ENCODE data around the gene LPO. TPM values are rescaled to one million over a fixed set of nuclear protein-coding genes. Genes with fewer than 3 reads are reported as not detected.

Gene LPO
- total RNA-seq, 2 experiments from 2014 or later, result not detected

DNA sequence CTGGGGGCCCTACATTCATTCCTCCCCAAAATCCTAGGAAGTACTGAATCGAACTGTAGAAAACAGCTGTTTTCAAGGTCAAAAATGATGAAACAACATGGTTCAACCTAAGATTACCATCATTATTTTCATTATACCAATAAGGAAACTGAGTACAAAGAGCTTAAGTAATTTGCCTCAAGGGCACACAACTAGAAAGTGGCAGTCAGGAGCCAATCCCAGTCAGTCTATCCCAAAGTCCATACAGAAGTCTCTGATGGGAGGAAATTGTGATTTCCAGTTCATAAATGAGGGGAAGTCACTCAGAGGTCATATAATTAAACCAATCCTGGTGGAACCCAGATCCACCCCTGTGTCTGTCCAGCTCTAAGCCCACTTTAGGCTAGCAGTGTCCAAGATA, 8.4 kb downstream of the LPO start:
- Mint-ChIP-seq H3K4me3 (no peak overlapping the region), H3K27ac (no peak overlapping the region), H3K36me3 (ENCODE audit: low read depth) (no peaks in the 10 kb centered on the region), H3K27me3 (ENCODE audit: low read depth) (peaks cover 36% of the 10 kb centered on the region), H3K9me3 (ENCODE audit: insufficient read depth) (no peaks in the 10 kb centered on the region), H3K4me1 (ENCODE audit: low read depth) (peaks cover 37% of the 10 kb centered on the region)
- ATAC-seq (no peak), DNase-seq (no peak)
- POLR2A ChIA-PET, result interaction anchor here (0.6 kb wide), 1 partner anchor 192 kb away, joined by 3 read pairs; no protein-coding TSS in a partner anchor
- CTCF ChIA-PET, result interaction anchor here (1.1 to 2.2 kb wide), 8 partner anchors 9 to 241 kb away, joined by 3 to 14 read pairs (median 6); partner anchors contain the start of gene HSF5

DNA sequence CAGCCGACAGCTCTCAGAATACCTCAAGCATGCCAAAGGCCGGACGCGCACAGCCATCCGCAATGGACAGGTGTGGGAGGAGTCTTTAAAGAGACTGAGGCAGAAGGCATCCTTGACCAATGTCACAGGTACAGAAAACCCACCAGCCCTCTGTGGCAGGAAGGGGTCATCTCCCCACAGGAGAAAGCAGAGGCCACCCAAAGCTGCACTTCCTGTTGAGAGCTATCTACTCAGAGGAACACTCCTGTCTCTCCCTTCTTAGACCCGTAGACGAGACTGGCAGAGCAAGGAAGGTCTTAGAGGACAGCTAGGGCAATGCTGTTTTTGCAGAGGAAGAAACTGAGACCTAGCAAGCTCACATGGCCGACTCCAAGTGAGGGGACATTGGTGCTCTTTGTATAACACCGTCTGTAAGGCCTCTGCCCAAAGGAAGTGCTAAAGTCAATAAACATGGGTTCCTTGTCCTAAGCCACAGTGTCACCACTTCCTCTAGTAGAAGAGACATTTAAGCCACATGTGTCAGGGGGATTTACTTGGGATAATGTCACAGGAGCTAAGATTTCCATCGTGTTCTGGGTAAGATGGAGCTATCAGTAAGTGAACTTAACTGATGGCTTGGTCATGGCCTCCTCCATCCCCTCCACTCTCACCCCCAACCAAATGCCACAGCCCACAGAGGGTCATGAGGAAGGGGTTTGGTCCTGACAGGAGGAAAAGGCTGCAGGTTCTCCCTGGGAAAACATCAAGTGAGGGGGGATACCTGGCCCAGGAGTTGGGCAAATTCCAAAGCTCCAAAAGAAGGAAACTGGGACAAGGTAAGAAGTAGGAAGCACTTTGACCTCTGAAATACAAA, 9.4 kb downstream of the LPO start:
- H3K27me3 Mint-ChIP-seq (ENCODE audit: low read depth), result peaks cover 38% of the 10 kb centered on the region
- POLR2A ChIA-PET, result interaction anchor here (0.6 to 1.4 kb wide), 6 partner anchors 85 to 444 kb away, joined by 3 to 5 read pairs (median 4); partner anchors contain the start of gene TEX14

DNA sequence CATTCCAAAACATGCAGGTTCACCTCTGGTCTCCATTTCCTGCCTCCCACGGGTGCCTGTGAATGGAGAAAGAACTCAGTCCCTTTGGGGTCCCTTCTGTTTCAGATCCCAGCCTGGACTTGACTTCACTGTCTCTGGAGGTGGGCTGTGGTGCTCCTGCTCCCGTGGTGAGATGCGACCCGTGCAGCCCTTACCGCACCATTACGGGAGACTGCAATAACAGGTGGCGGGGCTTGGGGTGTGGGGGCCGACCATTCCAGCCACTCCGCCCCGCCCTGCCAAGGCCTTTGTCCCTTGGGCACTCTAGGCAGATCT, 10.5 kb downstream of the LPO start:
- no peaks in the 10 kb centered on the region for H3K9me3 Mint-ChIP-seq (ENCODE audit: insufficient read depth)
- ATAC-seq, result no peak
- peaks cover 36% of the 10 kb centered on the region for H3K4me1 Mint-ChIP-seq (ENCODE audit: low read depth)
- peak overlapping the region; percentile 77 for H3K4me3 Mint-ChIP-seq
- no peak overlapping the region for H3K27ac Mint-ChIP-seq
- H3K27me3 Mint-ChIP-seq (ENCODE audit: low read depth), result peaks cover 31% of the 10 kb centered on the region
- CTCF ChIA-PET, result interaction anchor here (0.6 to 3.0 kb wide), 30 partner anchors 10 to 239 kb away, joined by 3 to 24 read pairs (median 4); partner anchors contain the start of genes HSF5, LPO, MKS1 and RNF43
- no peaks in the 10 kb centered on the region for H3K36me3 Mint-ChIP-seq (ENCODE audit: low read depth)
- no peak for DNase-seq
- POLR2A ChIA-PET, result interaction anchor here (1.8 kb wide), 1 partner anchor 96 kb away, joined by 10 read pairs; no protein-coding TSS in a partner anchor

More for the DNA sequence above, 9.4 kb downstream of the LPO start:
- Mint-ChIP-seq H3K27ac (peak overlapping the region; percentile 79), H3K36me3 (ENCODE audit: low read depth) (no peaks in the 10 kb centered on the region), H3K4me1 (ENCODE audit: low read depth) (peaks cover 37% of the 10 kb centered on the region), H3K4me3 (peak overlapping the region; percentile 31), H3K9me3 (ENCODE audit: insufficient read depth) (no peaks in the 10 kb centered on the region)
- CTCF ChIA-PET, result interaction anchor here (0.8 to 3.0 kb wide), 18 partner anchors 9 to 266 kb away, joined by 3 to 15 read pairs (median 5); partner anchors contain the start of genes HSF5, LPO, MKS1 and RNF43
- ATAC-seq (peak; percentile 24), DNase-seq (peak; percentile 36)

DNA sequence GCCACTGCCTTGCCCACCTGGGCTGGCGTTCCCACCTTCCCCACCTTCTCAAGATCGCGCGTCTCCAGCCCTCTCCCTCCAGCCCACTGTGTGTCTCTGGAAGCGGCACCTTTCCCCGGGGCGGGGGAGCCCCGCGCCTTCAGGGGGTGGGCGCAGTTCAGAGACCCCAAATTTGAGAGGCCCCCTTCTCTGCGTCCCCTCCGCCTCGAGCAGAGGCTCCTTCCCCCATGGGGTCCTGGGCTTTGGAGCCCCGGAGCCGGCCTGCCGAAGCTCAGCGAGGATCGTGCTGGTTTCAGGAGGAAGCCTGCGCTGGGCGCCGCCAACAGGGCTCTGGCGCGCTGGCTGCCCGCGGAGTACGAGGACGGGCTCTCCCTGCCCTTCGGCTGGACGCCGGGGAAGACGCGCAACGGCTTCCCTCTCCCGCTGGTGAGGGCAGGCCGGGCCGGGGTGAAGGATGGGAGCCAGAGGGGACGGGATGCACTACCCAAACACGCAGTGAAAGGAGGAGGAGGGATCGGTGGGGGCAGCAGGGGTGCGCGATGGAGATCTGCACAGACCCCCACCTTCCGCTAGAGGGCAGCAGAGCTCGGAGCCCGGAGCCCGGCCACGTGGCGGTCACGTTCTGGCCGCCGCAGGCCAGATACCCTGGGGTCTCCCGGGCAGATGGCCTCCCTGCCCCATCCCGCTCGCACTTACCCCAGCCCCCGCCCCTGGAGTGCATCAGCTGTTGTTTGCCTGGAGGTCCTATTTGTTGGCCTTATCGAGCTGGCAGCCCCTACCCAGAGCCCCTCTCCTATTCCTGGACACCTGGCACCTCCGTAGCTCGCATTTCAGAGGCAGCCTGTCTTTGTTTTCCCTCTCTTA, 11.1 kb downstream of the LPO start:
- Mint-ChIP-seq H3K4me3 (peak overlapping the region; percentile 77), H3K4me1 (ENCODE audit: low read depth) (peaks cover 32% of the 10 kb centered on the region), H3K36me3 (ENCODE audit: low read depth) (no peaks in the 10 kb centered on the region), H3K27me3 (ENCODE audit: low read depth) (peaks cover 28% of the 10 kb centered on the region), H3K27ac (peak overlapping the region; percentile 41), H3K9me3 (ENCODE audit: insufficient read depth) (no peaks in the 10 kb centered on the region)
- peak; percentile 89 for ATAC-seq
- peak; percentile 79 for DNase-seq
- POLR2A ChIA-PET, result interaction anchor here (1.1 to 1.8 kb wide), 3 partner anchors 31 to 95 kb away, joined by 3 to 10 read pairs (median 3); partner anchors contain the start of gene MKS1
- CTCF ChIA-PET, result interaction anchor here (0.6 to 3.0 kb wide), 56 partner anchors 8 to 846 kb away, joined by 3 to 24 read pairs (median 4); partner anchors contain the start of genes HSF5, LPO, MKS1 and MPO

DNA sequence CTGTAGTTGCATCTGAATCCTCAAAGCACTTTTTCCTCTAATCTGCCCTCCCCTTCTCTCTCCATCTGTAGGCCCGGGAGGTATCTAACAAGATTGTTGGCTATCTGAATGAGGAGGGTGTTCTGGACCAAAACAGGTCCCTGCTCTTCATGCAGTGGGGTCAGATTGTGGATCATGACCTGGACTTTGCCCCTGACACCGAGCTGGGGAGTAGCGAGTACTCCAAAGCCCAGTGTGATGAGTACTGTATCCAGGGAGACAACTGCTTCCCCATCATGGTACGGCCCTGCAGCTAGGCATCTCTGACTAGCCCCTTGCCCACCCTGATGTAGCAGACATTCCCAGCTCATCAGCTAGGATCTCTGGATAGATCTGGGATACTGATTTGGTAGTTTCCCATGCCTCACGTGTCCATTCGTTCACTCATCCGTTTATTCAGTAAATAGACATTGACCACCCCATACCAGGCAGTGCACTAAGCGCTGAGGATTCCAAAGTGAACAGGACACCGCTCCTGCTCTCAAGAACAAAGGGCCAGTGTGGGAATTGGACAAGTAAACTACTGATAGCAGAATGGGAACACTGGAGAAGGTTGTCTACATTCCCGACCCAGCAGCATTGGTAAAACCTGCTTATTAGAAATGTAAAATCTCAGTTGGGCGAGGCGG, 12.1 kb downstream of the LPO start:
- Mint-ChIP-seq H3K27ac (no peak overlapping the region), H3K9me3 (ENCODE audit: insufficient read depth) (no peaks in the 10 kb centered on the region), H3K4me1 (ENCODE audit: low read depth) (peaks cover 32% of the 10 kb centered on the region), H3K27me3 (ENCODE audit: low read depth) (peaks cover 31% of the 10 kb centered on the region), H3K36me3 (ENCODE audit: low read depth) (no peaks in the 10 kb centered on the region), H3K4me3 (peak overlapping the region; percentile 77)
- no peak for ATAC-seq
- ChIA-PET POLR2A (interaction anchor here (1.1 to 1.8 kb wide), 3 partner anchors 32 to 94 kb away, joined by 3 to 10 read pairs (median 3); partner anchors contain the start of gene MKS1), CTCF (interaction anchor here (0.7 to 3.0 kb wide), 43 partner anchors 8 to 845 kb away, joined by 3 to 24 read pairs (median 4); partner anchors contain the start of genes LPO, MKS1, MPO and RNF43)
- DNase-seq, result no peak

DNA sequence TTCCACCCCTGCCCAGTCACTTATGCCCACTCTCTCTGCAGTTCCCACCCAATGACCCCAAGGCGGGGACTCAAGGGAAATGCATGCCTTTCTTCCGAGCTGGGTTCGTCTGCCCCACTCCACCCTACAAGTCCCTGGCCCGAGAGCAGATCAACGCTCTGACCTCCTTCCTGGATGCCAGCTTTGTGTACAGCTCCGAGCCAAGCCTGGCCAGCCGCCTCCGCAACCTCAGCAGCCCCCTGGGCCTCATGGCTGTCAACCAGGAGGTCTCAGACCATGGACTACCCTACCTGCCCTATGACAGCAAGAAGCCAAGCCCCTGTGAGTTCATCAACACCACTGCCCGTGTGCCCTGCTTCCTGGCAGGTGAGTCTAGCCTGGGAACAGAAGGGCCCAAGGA, 13.8 kb downstream of the LPO start:
- H3K9me3 Mint-ChIP-seq (ENCODE audit: insufficient read depth), result no peaks in the 10 kb centered on the region
- ChIA-PET POLR2A (no interaction called here), CTCF (interaction anchor here (1.8 kb wide), 1 partner anchor 52 kb away, joined by 4 read pairs; no protein-coding TSS in a partner anchor)
- H3K27me3 Mint-ChIP-seq (ENCODE audit: low read depth), result peaks cover 30% of the 10 kb centered on the region
- H3K27ac Mint-ChIP-seq, result no peak overlapping the region
- no peak overlapping the region for H3K4me3 Mint-ChIP-seq
- no peaks in the 10 kb centered on the region for H3K36me3 Mint-ChIP-seq (ENCODE audit: low read depth)
- peaks cover 30% of the 10 kb centered on the region for H3K4me1 Mint-ChIP-seq (ENCODE audit: low read depth)
- no peak for ATAC-seq
- DNase-seq, result no peak

DNA sequence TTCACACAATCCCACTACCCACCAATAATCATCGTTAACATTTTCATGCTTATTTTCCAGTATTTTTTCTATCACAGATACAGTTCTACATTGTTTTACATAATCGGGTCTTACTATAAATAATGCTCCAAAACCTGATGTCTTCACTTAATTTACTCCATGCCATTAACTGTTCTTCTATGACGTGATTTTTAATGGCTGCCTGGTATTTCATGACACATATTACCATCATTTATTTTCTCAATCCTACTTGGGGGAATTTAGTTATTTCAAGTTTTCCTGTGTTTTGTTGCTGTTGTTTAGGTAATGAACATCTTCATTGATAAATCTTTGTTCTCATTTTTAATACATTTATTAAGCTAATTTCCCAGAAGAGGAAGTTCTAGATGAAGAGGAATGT, 14.7 kb downstream of the LPO start:
- ATAC-seq (no peak), DNase-seq (no peak)
- H3K36me3 Mint-ChIP-seq (ENCODE audit: low read depth), result no peaks in the 10 kb centered on the region
- H3K4me3 Mint-ChIP-seq, result no peak overlapping the region
- ChIA-PET CTCF (no interaction called here), POLR2A (no interaction called here)
- peaks cover 37% of the 10 kb centered on the region for H3K27me3 Mint-ChIP-seq (ENCODE audit: low read depth)
- H3K27ac Mint-ChIP-seq, result no peak overlapping the region
- no peaks in the 10 kb centered on the region for H3K9me3 Mint-ChIP-seq (ENCODE audit: insufficient read depth)
- H3K4me1 Mint-ChIP-seq (ENCODE audit: low read depth), result peaks cover 21% of the 10 kb centered on the region

DNA sequence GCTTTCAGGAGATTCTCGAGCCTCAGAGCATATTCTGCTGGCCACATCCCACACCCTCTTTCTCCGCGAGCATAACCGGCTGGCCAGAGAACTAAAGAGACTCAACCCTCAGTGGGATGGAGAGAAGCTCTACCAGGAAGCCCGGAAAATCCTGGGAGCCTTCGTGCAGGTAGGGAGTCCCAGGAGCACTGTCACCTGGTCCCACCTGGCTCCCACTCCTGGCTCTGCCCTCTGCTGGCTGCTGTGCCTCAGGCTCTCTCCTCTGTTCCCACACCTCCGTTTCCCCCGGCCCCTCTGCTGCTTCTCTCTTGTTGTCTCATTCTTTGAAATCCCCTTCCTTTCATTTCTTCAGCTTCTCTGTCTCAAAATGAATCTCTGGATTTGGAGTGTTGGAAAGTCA, 16.4 kb downstream of the LPO start:
- CTCF ChIA-PET, result no interaction called here
- no peak for DNase-seq
- no peaks in the 10 kb centered on the region for H3K36me3 Mint-ChIP-seq (ENCODE audit: low read depth)
- no peak overlapping the region for H3K27ac Mint-ChIP-seq
- peaks cover 4% of the 10 kb centered on the region for H3K4me1 Mint-ChIP-seq (ENCODE audit: low read depth)
- H3K4me3 Mint-ChIP-seq, result no peak overlapping the region
- peaks cover 47% of the 10 kb centered on the region for H3K27me3 Mint-ChIP-seq (ENCODE audit: low read depth)
- POLR2A ChIA-PET, result no interaction called here
- H3K9me3 Mint-ChIP-seq (ENCODE audit: insufficient read depth), result no peaks in the 10 kb centered on the region
- no peak for ATAC-seq

DNA sequence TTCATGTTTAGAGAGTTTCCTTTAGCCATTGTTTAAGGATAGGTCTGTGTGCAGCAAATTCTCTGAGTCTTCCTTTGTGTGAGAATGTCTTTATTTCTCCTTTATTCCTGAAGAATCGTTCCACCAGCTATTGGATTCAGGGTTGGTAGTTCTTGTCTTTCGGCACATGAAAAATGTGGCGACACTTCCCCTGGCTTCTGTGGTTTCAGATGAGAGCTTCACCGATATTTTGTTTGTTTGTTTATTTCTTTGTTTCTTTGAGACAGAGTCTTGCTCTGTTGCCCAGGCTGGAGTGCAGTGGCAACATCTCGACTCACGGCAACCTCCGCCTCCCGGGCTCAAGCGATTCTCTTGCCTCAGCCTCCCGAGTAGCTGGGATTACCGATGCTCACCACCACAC, 23.8 kb downstream of the LPO start:
- no peak for ATAC-seq
- ChIA-PET POLR2A (no interaction called here), CTCF (no interaction called here)
- no peaks in the 10 kb centered on the region for H3K9me3 Mint-ChIP-seq (ENCODE audit: insufficient read depth)
- H3K36me3 Mint-ChIP-seq (ENCODE audit: low read depth), result no peaks in the 10 kb centered on the region
- H3K27me3 Mint-ChIP-seq (ENCODE audit: low read depth), result peaks cover 69% of the 10 kb centered on the region
- no peaks in the 10 kb centered on the region for H3K4me1 Mint-ChIP-seq (ENCODE audit: low read depth)
- no peak overlapping the region for H3K27ac Mint-ChIP-seq
- no peak overlapping the region for H3K4me3 Mint-ChIP-seq
- DNase-seq, result no peak

DNA sequence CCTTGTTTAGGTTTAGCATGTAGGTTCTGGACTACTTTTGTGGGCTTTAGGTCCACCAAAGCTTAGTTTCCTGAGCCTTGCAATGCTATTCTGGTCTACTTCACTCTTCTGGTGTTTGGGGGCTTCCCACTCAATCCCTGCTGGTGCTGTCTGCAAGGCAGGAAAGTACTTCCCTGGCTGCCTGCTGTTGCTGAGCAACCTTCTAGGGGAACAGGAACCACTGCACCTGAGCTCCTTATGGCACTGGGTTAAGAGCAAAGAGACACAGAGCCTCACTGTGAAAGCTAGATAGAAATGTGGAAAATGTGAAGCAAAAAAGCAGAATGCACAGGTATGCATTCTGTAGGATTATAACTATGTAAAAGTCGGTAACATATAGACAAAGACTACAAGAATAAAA, 25.4 kb downstream of the LPO start:
- Mint-ChIP-seq H3K27ac (no peak overlapping the region), H3K4me1 (ENCODE audit: low read depth) (no peaks in the 10 kb centered on the region), H3K4me3 (no peak overlapping the region), H3K36me3 (ENCODE audit: low read depth) (no peaks in the 10 kb centered on the region), H3K9me3 (ENCODE audit: insufficient read depth) (no peaks in the 10 kb centered on the region), H3K27me3 (ENCODE audit: low read depth) (peaks cover 56% of the 10 kb centered on the region)
- ChIA-PET POLR2A (no interaction called here), CTCF (interaction anchor here (0.5 to 1.5 kb wide), 2 partner anchors 14 to 1259 kb away, joined by 3 to 4 read pairs; no protein-coding TSS in a partner anchor)
- ATAC-seq, result no peak
- peak; percentile 17 for DNase-seq
